Tibial artery (tissue), 4 donors: ENCODE data around the gene DMBX1.

ENCODE experiments used
- DNase-seq, 2 donors: peaks; one replicate each; pipeline ENCODE4 v3.0.0-alpha.2; 2019
- H3K27ac ChIP-seq, 2 donors: fragments of 200-600 bp; sonication (generic) in 1 of 2; 1 replicate in 1 of 2; 2 replicates in 1 of 2; pipeline ENCODE4 v1.5.1; 2018 to 2019; ENCODE audit warnings: mild to moderate bottlenecking in 1 of 2
- H3K27me3 ChIP-seq, 2 donors: fragments of 200-600 bp; sonication (generic) in 1 of 2; one replicate each; pipeline versions ENCODE4 v1.5.1 to v1.6.0; 2016 to 2019
- H3K36me3 ChIP-seq, 3 donors: fragments of 200-600 bp; sonication (generic) in 2 of 3; one replicate each; pipeline ENCODE4 v1.5.1; 2016 to 2019; ENCODE audit warnings: mild to moderate bottlenecking in 2 of 3
- H3K4me1 ChIP-seq, 4 donors: fragments of 200-600 bp; sonication (generic) in 2 of 4; 1 replicate in 3 of 4; 2 replicates in 1 of 4; pipeline ENCODE4 v1.5.1; 2016 to 2019
- H3K4me3 ChIP-seq, 2 donors: fragments of 200-600 bp; sonication (generic) in 1 of 2; 1 replicate in 1 of 2; 2 replicates in 1 of 2; pipeline ENCODE4 v1.5.1; 2018 to 2019; ENCODE audit warnings: mild to moderate bottlenecking in 2 of 2
- H3K9me3 ChIP-seq, 3 donors: fragments of 200-600 bp; sonication (generic) in 1 of 3; one replicate each; pipeline ENCODE4 v1.5.1; 2016 to 2019
- intact Hi-C: fragments of 100-400 bp; cut with DNase I; formaldehyde crosslinking; loops from one replicate; pipeline ENCODE4 v1.15.0; 2023; ENCODE audit warnings: low total_unique reads
- TF ChIP-seq, protein P1 (sequence below), 2 experiments: fragments of 200-600 bp in 1 of 2; fragments of 450-650 bp in 1 of 2; IDR thresholded peaks; one replicate each; pipeline ENCODE4 v1.5.1; 2017 to 2019; ENCODE audit warnings: antibody characterized with exemption in 2 of 2, mild to moderate bottlenecking in 1 of 2, moderate library complexity in 1 of 2

The DMBX1 gene

DNA sequence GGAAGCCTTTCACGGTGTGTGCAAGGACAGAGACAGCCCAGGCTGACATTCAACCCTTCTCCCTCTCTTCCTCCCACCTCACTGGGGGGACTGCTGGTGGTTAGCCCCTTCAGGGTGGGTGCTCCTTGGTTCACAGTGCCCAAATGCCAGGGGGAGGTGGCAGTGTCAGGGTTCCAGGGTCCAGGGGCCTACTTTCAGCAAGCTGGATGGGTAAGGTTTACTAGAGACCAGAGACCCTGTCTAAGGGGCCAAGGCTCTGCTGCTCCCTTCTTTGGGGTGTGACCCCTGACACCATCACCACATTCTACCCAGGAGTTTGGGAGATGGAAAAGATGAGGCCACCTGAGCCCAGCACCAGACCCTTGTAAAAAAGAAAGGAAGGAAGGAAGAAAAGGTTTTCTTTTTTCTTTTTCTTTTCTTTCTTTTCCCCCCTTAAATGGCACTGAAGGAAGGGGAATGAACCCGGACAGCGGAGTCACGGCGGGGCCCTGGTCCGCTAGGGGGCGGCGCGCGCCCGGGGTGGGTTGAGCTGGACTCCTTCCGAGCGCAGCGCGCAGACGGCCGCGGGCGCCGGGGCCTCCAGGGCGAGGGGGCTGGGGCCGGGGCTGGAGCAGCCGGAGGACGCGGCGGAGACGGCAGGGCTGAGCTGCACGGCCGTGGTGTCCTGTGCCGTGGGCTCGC is 43.0 kb downstream of the DMBX1 start:
- H3K4me1 ChIP-seq, result peaks cover 0 to 14% (median 6%) of the 10 kb centered on the region in 4 donors
- no peaks in the 10 kb centered on the region for H3K36me3 ChIP-seq
- H3K4me3 ChIP-seq, result peak overlapping the region; percentile 46 to 60
- TF ChIP-seq, protein P1, sequence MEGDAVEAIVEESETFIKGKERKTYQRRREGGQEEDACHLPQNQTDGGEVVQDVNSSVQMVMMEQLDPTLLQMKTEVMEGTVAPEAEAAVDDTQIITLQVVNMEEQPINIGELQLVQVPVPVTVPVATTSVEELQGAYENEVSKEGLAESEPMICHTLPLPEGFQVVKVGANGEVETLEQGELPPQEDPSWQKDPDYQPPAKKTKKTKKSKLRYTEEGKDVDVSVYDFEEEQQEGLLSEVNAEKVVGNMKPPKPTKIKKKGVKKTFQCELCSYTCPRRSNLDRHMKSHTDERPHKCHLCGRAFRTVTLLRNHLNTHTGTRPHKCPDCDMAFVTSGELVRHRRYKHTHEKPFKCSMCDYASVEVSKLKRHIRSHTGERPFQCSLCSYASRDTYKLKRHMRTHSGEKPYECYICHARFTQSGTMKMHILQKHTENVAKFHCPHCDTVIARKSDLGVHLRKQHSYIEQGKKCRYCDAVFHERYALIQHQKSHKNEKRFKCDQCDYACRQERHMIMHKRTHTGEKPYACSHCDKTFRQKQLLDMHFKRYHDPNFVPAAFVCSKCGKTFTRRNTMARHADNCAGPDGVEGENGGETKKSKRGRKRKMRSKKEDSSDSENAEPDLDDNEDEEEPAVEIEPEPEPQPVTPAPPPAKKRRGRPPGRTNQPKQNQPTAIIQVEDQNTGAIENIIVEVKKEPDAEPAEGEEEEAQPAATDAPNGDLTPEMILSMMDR (IDR thresholded peaks at IDR 0.05), result peak; percentile 65 to 74
- peaks cover 0 to 26% of the 10 kb centered on the region in 2 donors for H3K27me3 ChIP-seq
- intact Hi-C loops, result loop anchor here (1.0 kb wide), 1 partner anchor 193 kb away; no protein-coding TSS in a partner anchor
- H3K27ac ChIP-seq, result peak overlapping the region; percentile 80
- DNase-seq, result peak; percentile 55 to 79
- no peaks in the 10 kb centered on the region for H3K9me3 ChIP-seq

DNA sequence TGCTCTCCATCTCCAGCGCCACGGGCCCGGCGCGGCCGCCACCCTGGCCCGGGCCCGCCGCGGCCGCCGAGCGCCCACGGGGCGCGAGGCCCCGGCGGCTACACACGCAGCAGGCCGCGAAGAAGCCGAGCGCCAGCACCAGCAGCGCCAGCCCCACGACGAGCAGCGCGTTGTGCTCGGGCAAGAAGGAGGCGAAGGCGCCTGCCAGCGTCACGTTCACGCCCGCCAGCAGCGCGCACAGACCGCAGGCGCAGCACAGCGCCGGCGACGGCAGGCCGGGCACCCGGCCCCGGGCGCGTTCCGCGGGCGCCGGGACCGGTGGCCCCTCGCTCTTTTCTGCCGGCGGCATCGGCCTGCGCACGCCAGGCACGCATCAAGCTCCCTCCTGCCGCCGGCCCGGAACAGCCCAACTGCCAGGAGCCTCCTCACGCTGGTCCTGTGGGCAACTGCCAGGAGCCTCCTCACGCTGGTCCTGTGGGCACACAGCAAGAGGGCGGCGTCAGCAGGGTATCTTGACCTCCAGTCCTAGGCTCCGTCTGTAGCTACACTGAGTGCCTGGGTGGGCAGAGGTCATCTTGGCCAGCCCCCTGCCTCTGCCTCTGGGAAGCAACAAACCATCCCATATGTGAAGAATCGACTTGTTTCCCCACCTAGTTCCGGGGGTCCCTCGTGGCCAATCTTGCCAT is 43.7 kb downstream of the DMBX1 start:
- Histone ChIP-seq H3K27me3 (peaks cover 0 to 28% of the 10 kb centered on the region in 2 donors), H3K27ac (peak overlapping the region; percentile 80), H3K4me3 (peak overlapping the region; percentile 46 to 60), H3K36me3 (no peaks in the 10 kb centered on the region), H3K9me3 (no peaks in the 10 kb centered on the region), H3K4me1 (peaks cover 0 to 14% (median 6%) of the 10 kb centered on the region in 4 donors)
- TF ChIP-seq, protein P1 (IDR thresholded peaks at IDR 0.05), result no peak
- peak in 1 of 2 donors; percentile 72 for DNase-seq
- intact Hi-C loops, result loop anchor here (1.0 kb wide), 1 partner anchor 192 kb away; no protein-coding TSS in a partner anchor

DNA sequence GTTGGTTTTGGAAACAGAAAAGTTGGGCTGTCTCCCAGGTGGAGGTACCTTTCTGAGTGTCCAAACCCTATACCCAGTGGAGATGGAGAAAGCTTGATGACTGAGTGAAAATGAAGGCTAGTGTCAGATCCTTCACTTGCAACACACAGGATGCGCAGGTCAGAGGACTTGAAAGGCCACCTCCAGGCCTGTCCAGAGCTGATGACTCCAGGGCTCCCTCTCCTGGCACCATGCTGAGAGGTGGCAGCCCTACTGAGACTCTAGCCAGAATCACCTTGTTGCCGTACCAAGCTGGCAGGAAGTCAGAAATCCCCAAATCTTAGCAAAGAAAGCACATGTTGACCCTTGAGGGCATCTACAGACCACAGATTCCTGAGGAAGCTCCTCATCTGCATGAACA is 45.4 kb downstream of the DMBX1 start:
- H3K27ac ChIP-seq, result no peak overlapping the region
- TF ChIP-seq, protein P1 (IDR thresholded peaks at IDR 0.05), result no peak
- peaks cover 0 to 19% of the 10 kb centered on the region in 2 donors for H3K27me3 ChIP-seq
- H3K4me1 ChIP-seq, result peaks cover 0 to 14% (median 6%) of the 10 kb centered on the region in 4 donors
- no peak for DNase-seq
- no peaks in the 10 kb centered on the region for H3K9me3 ChIP-seq
- intact Hi-C loops, result no loop called here
- H3K4me3 ChIP-seq, result no peak overlapping the region
- no peaks in the 10 kb centered on the region for H3K36me3 ChIP-seq

DNA sequence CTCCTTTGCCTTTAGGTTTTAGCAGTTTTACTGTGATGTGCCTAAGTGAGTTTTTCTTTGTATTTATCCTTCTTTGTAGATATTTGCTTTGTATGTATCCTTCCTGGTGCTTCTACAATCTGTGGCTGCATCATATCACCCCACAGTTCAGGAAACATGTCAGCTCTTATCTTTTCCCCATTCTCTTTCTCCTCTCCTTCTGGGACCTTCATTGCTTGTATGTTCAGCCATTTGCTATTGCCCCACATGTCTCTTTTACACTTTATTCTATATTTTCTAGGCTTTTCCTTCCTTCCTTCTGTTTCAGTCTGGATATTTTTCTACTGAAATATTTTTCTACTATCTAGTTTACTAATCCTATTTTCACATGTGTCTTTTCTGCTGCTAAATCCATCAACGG is 46.9 kb downstream of the DMBX1 start:
- Histone ChIP-seq H3K4me3 (no peak overlapping the region), H3K36me3 (no peaks in the 10 kb centered on the region), H3K27ac (no peak overlapping the region), H3K27me3 (peaks cover 0 to 10% of the 10 kb centered on the region in 2 donors), H3K4me1 (peaks cover 0 to 14% (median 6%) of the 10 kb centered on the region in 4 donors), H3K9me3 (no peaks in the 10 kb centered on the region)
- no peak for DNase-seq
- TF ChIP-seq, protein P1 (IDR thresholded peaks at IDR 0.05), result no peak
- intact Hi-C loops, result no loop called here

DNA sequence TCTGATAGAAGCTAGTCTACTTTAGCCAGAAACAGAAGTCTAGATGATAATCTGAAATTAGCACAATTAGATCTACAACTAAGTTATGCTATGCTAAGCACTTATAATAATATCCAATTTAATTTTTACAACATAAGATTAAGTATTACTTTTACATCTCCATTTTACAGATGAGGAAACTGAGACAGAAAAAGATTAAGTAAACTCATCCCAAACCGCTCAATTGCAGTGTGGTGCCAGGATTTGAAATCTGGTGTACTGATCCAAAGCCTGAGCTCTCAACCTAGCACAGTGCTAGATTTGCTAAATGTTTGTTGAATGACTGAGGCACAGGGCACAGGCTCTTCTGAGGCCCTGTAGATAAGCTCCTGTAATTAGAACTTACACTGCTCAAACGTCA is 48.0 kb downstream of the DMBX1 start:
- no peak for DNase-seq
- TF ChIP-seq, protein P1 (IDR thresholded peaks at IDR 0.05), result no peak
- intact Hi-C loops, result no loop called here
- H3K27ac ChIP-seq, result no peak overlapping the region
- no peak overlapping the region for H3K4me3 ChIP-seq
- H3K9me3 ChIP-seq, result no peaks in the 10 kb centered on the region
- H3K4me1 ChIP-seq, result peaks cover 0 to 12% (median 7%) of the 10 kb centered on the region in 4 donors
- peaks cover 0 to 15% of the 10 kb centered on the region in 2 donors for H3K27me3 ChIP-seq
- no peaks in the 10 kb centered on the region for H3K36me3 ChIP-seq
